ENCODE measurements around the gene TOMM34.

GRCh38 chr20:44956410-44956809, 3.8 kb downstream of the TOMM34 start:
- TF ChIP-seq, protein P1, sequence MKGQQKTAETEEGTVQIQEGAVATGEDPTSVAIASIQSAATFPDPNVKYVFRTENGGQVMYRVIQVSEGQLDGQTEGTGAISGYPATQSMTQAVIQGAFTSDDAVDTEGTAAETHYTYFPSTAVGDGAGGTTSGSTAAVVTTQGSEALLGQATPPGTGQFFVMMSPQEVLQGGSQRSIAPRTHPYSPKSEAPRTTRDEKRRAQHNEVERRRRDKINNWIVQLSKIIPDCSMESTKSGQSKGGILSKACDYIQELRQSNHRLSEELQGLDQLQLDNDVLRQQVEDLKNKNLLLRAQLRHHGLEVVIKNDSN (CRISPR knock-in tag; IDR thresholded peaks at IDR 0.05): no peak
- TF ChIP-seq ZFX (CRISPR knock-in tag; IDR thresholded peaks at IDR 0.05) (no peak), ZNF24 (IDR thresholded peaks at IDR 0.05) (no peak), CTCF (IDR thresholded peaks at IDR 0.05 in 2 of 3, conservative IDR thresholded peaks at IDR 0.05 in 1 of 3; ENCODE audit: insufficient read depth in 2 of 3, low read depth in 1 of 3, low read length in 3 of 3) (no peak), NRF1 (conservative IDR thresholded peaks at IDR 0.05 in 1 of 2, IDR thresholded peaks at IDR 0.05 in 1 of 2) (no peak), POLR2B (IDR thresholded peaks at IDR 0.05; ENCODE audit: low read depth, partially characterized antibody) (no peak), BRD4 (IDR thresholded peaks at IDR 0.05) (no peak), CAMTA2 (CRISPR knock-in tag; conservative IDR thresholded peaks at IDR 0.05) (no peak), ZNF253 (CRISPR knock-in tag; conservative IDR thresholded peaks at IDR 0.05) (no peak), ATF2 (CRISPR knock-in tag; IDR thresholded peaks at IDR 0.05) (no peak), EZH2 (IDR thresholded peaks at IDR 0.05; ENCODE audit: borderline replicate concordance, low read depth, low read length) (no peak), GTF2A2 (tag; IDR thresholded peaks at IDR 0.05) (no peak)
